Lung (tissue), 12 donors: ENCODE results near the gene QPCT. TPM values are rescaled to one million over a fixed set of nuclear protein-coding genes. Genes with fewer than 3 reads are reported as not detected.
"Not testable (repeated sequence)": the region's sequence is repeated elsewhere in the genome, so short reads cannot be mapped to it uniquely, and the experiment has no call there.

Experiments
- ATAC-seq: fragments of 200-7000 bp; cut with Tn5 transposase; one replicate; pipeline ENCODE4 v1.9.1; 2020; ENCODE audit warnings: moderate number of reproducible peaks; ENCODE audit not compliant: insufficient read depth, low FRiP score
- DNase-seq, 3 donors: peaks; one replicate each; pipeline ENCODE4 v3.0.0-alpha.2; 2013 to 2017
- H3K27ac ChIP-seq, 2 donors: one replicate each; pipeline ENCODE4 v1.5.1; 2013; ENCODE audit warnings: mild to moderate bottlenecking in 2 of 2, moderate library complexity in 2 of 2, control low read depth in 1 of 2, inconsistent platforms in 1 of 2, low read depth in 1 of 2, low read length in 1 of 2
- H3K27me3 ChIP-seq, 3 donors: one replicate each; pipeline ENCODE4 v1.5.1; 2013; ENCODE audit warnings: low read length in 2 of 3; ENCODE audit not compliant: control insufficient read depth in 3 of 3, insufficient read depth in 3 of 3
- H3K36me3 ChIP-seq, 4 donors: one replicate each; pipeline ENCODE4 v1.5.1; 2013; ENCODE audit warnings: low read length in 4 of 4, mild to moderate bottlenecking in 1 of 4, moderate library complexity in 1 of 4; ENCODE audit not compliant: control insufficient read depth in 4 of 4, insufficient read depth in 4 of 4
- H3K4me1 ChIP-seq, 5 donors: one replicate each; pipeline ENCODE4 v1.5.1; 2013; ENCODE audit warnings: low read length in 5 of 5, mild to moderate bottlenecking in 2 of 5, moderate library complexity in 1 of 5; ENCODE audit not compliant: control insufficient read depth in 5 of 5, insufficient read depth in 5 of 5
- H3K4me3 ChIP-seq: one replicate; pipeline ENCODE4 v1.5.1; 2013; ENCODE audit warnings: mild to moderate bottlenecking, control low read depth, moderate library complexity
- H3K9ac ChIP-seq, 2 donors: one replicate each; pipeline ENCODE4 v1.5.1; 2013; ENCODE audit warnings: low read length in 2 of 2, control low read depth in 1 of 2; ENCODE audit not compliant: insufficient read depth in 1 of 2
- H3K9me3 ChIP-seq, 4 donors: one replicate each; pipeline ENCODE4 v1.5.1; 2013; ENCODE audit warnings: low read length in 3 of 4, mild to moderate bottlenecking in 1 of 4, moderate library complexity in 1 of 4; ENCODE audit not compliant: control insufficient read depth in 4 of 4, insufficient read depth in 3 of 4
- CTCF ChIP-seq: IDR thresholded peaks from 2 replicates; pipeline ENCODE4 v1.5.1; 2012; ENCODE audit warnings: mild to moderate bottlenecking; ENCODE audit errors: control extremely low read depth, extremely low read depth
- WGBS, 2 donors: extraction: QIAGEN DNeasy Blood & Tissue Kit; methylation state at CpG; one replicate each; pipeline ENCODE4 v1.1.7; 2013; 5-methylcytosine and 5-hydroxymethylcytosine counted together
- polyA plus RNA-seq, 2 donors: library from polyadenylated mRNA; stranded (reverse); fragments of 200-250 nt; gene quantifications; one replicate each; pipeline ENCODE4 v1.2.1, GENCODE V29; 2013
- total RNA-seq, 2 donors: library from RNA; depleted of rRNA in 1 of 2; stranded (reverse); fragments of >200 nt in 1 of 2; gene quantifications; one replicate each; pipeline ENCODE4 v1.2.1, GENCODE V29; 2014 to 2021
- donor health status: control.
- donor health status: control.
- donor health status: Bipolar disorder and iron deficiency.
- donor health status: healthy.
- donor health status: DM: yes; HTN: yes; CAD: no.

The QPCT gene
- total and polyA plus RNA-seq, 4 donors: 3.0 to 34.1 (median 7.4) TPM

- no peaks in the 10 kb centered on the region for H3K27me3 ChIP-seq
- peaks cover 0 to 15% (median 5%) of the 10 kb centered on the region in 5 donors for H3K4me1 ChIP-seq
- no peaks in the 10 kb centered on the region for H3K9me3 ChIP-seq
- 81 to 90% methylated on average over 2 of the region's 2 CpGs for WGBS, 2 donors
- DNase-seq (peak; percentile 19 to 86 (median 79)), ATAC-seq (no peak)
- H3K4me3 ChIP-seq: no peak overlapping the region
- H3K36me3 ChIP-seq: no peaks in the 10 kb centered on the region
- no peak overlapping the region for H3K9ac ChIP-seq
- H3K27ac ChIP-seq: no peak overlapping the region
- no peak for TF ChIP-seq CTCF
Measured at GRCh38 chr2:37405781-37406180, 61.4 kb downstream of the QPCT start.

DNA sequence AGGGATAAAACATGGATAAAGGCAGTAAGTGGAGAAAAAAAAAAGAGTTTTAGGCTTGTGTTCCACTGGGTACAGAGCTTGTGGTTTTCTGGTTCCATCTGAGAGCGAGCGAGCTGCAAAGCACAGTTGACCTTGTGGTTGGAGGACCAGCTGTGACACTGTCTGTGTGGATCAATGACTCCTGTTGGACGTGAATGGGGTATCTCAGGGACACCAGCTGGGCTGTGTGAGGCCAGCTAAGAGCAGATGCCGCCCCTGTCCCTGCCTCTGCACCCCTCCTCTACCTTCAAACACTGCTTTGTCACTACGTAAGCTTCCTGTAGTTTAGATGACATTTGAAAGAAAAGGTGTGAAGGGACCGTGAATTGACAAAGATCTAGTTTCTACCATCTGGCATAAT lies 67.8 kb downstream of the QPCT start:
- Histone ChIP-seq H3K4me3 (no peak overlapping the region), H3K4me1 (peaks cover 0 to 9% (median 4%) of the 10 kb centered on the region in 5 donors), H3K27me3 (no peaks in the 10 kb centered on the region), H3K9me3 (no peaks in the 10 kb centered on the region), H3K27ac (no peak overlapping the region), H3K9ac (no peak overlapping the region), H3K36me3 (no peaks in the 10 kb centered on the region)
- ATAC-seq (no peak), DNase-seq (no peak)
- no peak for TF ChIP-seq CTCF
- WGBS, 2 donors: 65 to 75% methylated on average over 6 of the region's 6 CpGs

DNA sequence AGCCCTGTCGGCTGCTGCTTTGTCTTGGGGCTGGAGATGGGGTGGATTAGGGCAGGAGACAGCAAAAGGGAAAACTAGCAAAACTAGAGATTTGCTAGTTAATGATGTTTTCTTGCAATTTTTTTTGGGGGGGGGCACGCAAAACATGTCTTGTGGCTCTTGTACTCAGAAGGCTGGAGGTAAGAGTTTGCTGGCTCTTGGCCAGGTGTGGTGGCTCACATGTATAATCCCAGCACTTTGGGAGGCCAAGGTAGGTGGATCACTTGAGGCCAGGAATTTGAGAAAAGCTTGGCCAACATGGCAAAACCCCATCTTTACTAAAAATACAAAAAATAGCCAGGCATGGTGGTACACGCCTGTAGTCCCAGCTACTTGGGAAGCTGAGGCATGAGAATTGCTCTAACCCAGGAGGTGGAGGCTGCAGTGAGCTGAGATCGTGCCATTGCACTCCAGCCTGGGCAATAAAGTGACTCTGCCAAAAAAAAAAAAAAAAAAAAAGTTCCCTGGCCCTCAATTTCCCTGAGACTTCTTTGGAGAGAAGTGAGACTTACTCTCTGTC lies 69.6 kb downstream of the QPCT start:
- not testable (repeated sequence) for H3K27ac ChIP-seq, H3K9me3 ChIP-seq, H3K9ac ChIP-seq, H3K27me3 ChIP-seq, ATAC-seq, H3K4me3 ChIP-seq, DNase-seq, H3K36me3 ChIP-seq
- WGBS, 2 donors: 77 to 92% methylated on average over 4 of the region's 4 CpGs
- H3K4me1 ChIP-seq: peaks cover 0 to 12% (median 4%) of the 10 kb centered on the region in 5 donors

- Histone ChIP-seq H3K4me3 (no peak overlapping the region), H3K27ac (peak overlapping the region in 1 of 2 donors; percentile 50), H3K9ac (no peak overlapping the region), H3K9me3 (no peaks in the 10 kb centered on the region), H3K36me3 (no peaks in the 10 kb centered on the region), H3K4me1 (peaks cover 0 to 12% (median 4%) of the 10 kb centered on the region in 5 donors), H3K27me3 (no peaks in the 10 kb centered on the region)
- 25 to 28% methylated on average over 8 of the region's 8 CpGs for WGBS, 2 donors
- TF ChIP-seq CTCF: peak; percentile 89
- ATAC-seq: peak; percentile 53
- DNase-seq: peak in 2 of 3 donors; percentile 80 to 83
Measured at GRCh38 chr2:37414470-37414949, 70.1 kb downstream of the QPCT start.
